SK-N-SH treated with all-trans-retinoic acid at 6 μM for 48 hours (cell line): ENCODE data around the gene EXOC3.

Source experiments
- ATAC-seq: fragments of 200-7000 bp; cut with Tn5 transposase; 3 replicates; pipeline ENCODE4 v1.9.1; 2020; ENCODE audit warnings: mild to moderate bottlenecking, moderate library complexity
- ARNTL ChIP-seq: fragments of 450-650 bp; formaldehyde crosslinking; IDR thresholded peaks from 2 replicates; pipeline ENCODE4 v1.5.0; 2020; ENCODE audit warnings: low read depth, mild to moderate bottlenecking, moderate library complexity, borderline replicate concordance
- BACH2 ChIP-seq: fragments of 250-450 bp; sonication (Bioruptor Pico); IDR thresholded peaks from 2 replicates; pipeline ENCODE4 v1.9.0; 2021; ENCODE audit warnings: mild to moderate bottlenecking, borderline replicate concordance
- ESRRG ChIP-seq: fragments of 250-450 bp; sonication (Bioruptor Pico); IDR thresholded peaks from 2 replicates; pipeline ENCODE4 v1.6.1; 2021; ENCODE audit warnings: mild to moderate bottlenecking
- GLIS3 ChIP-seq: fragments of 250-450 bp; sonication (Bioruptor Pico); IDR thresholded peaks from 2 replicates; pipeline ENCODE4 v1.5.0; 2020; ENCODE audit warnings: mild to moderate bottlenecking, moderate library complexity
- ISL1 ChIP-seq: fragments of 250-450 bp; sonication (Bioruptor Pico); IDR thresholded peaks from 2 replicates; pipeline ENCODE4 v2.1.2; 2022; ENCODE audit warnings: mild to moderate bottlenecking, moderate library complexity
- OSR1 ChIP-seq: fragments of 250-450 bp; sonication (Bioruptor Pico); IDR thresholded peaks from 2 replicates; pipeline ENCODE4 v1.8.0; 2022; ENCODE audit warnings: moderate library complexity, mild to moderate bottlenecking, inconsistent platforms
- PPARA ChIP-seq: fragments of 250-450 bp; sonication (Bioruptor Pico); IDR thresholded peaks from 2 replicates; pipeline ENCODE4 v1.5.0; 2020; ENCODE audit warnings: mild to moderate bottlenecking, borderline replicate concordance
- RARB ChIP-seq: fragments of 250-450 bp; sonication (Bioruptor Pico); IDR thresholded peaks from 2 replicates; pipeline ENCODE4 v1.8.0; 2021; ENCODE audit warnings: mild to moderate bottlenecking, moderate library complexity
- SNAI2 ChIP-seq: fragments of 250-450 bp; sonication (Bioruptor Pico); IDR thresholded peaks from 2 replicates; pipeline ENCODE4 v1.5.0; 2020; ENCODE audit warnings: mild to moderate bottlenecking, moderate library complexity
- TCF4 ChIP-seq: fragments of 250-450 bp; sonication (Bioruptor Pico); IDR thresholded peaks from 2 replicates; pipeline ENCODE4 v1.8.0; 2021; ENCODE audit warnings: mild to moderate bottlenecking, moderate library complexity, borderline replicate concordance
- TOX ChIP-seq: fragments of 250-450 bp; sonication (Bioruptor Pico); IDR thresholded peaks from 2 replicates; pipeline ENCODE4 v1.8.0; 2021; ENCODE audit warnings: mild to moderate bottlenecking, moderate library complexity, borderline replicate concordance
- ZC3H10 ChIP-seq: fragments of 250-450 bp; sonication (Bioruptor Pico); IDR thresholded peaks from 2 replicates; pipeline ENCODE4 v1.5.1; 2021; ENCODE audit warnings: mild to moderate bottlenecking, moderate library complexity
- ZFP3 ChIP-seq: fragments of 250-450 bp; sonication (Bioruptor Pico); IDR thresholded peaks from 2 replicates; pipeline ENCODE4 v1.5.0; 2020; ENCODE audit warnings: mild to moderate bottlenecking, moderate library complexity
- ZFP30 ChIP-seq: fragments of 450-650 bp; formaldehyde crosslinking; IDR thresholded peaks from 2 replicates; pipeline ENCODE4 v1.5.0; 2022; ENCODE audit warnings: mild to moderate bottlenecking, moderate library complexity
- ZNF565 ChIP-seq: fragments of 450-650 bp; formaldehyde crosslinking; conservative IDR thresholded peaks from 2 replicates; pipeline ENCODE4 v1.5.0; 2020; ENCODE audit warnings: low read depth, mild to moderate bottlenecking, moderate library complexity
- ZNF70 ChIP-seq: fragments of 450-650 bp; formaldehyde crosslinking; IDR thresholded peaks from 2 replicates; pipeline ENCODE4 v1.5.0; 2020; ENCODE audit warnings: mild to moderate bottlenecking, moderate library complexity
- ZNF8 ChIP-seq: fragments of 450-650 bp; formaldehyde crosslinking; IDR thresholded peaks from 2 replicates; pipeline ENCODE4 v1.5.0; 2020; ENCODE audit warnings: mild to moderate bottlenecking, moderate library complexity
- TF ChIP-seq, protein P1 (sequence below): fragments of 250-450 bp; sonication (Bioruptor Pico); IDR thresholded peaks from 2 replicates; pipeline ENCODE4 v1.5.0; 2020; ENCODE audit warnings: mild to moderate bottlenecking, moderate library complexity
- TF ChIP-seq, protein P2 (sequence below): fragments of 250-450 bp; sonication (Bioruptor Pico); IDR thresholded peaks from 2 replicates; pipeline ENCODE4 v1.8.0; 2020; ENCODE audit warnings: mild to moderate bottlenecking, moderate library complexity, borderline replicate concordance
- TF ChIP-seq, protein P3 (sequence below): fragments of 250-450 bp; sonication (Bioruptor Pico); IDR thresholded peaks from 2 replicates; pipeline ENCODE4 v1.8.0; 2021; ENCODE audit warnings: low read depth, mild to moderate bottlenecking, moderate library complexity, borderline replicate concordance

Gene EXOC3

DNA sequence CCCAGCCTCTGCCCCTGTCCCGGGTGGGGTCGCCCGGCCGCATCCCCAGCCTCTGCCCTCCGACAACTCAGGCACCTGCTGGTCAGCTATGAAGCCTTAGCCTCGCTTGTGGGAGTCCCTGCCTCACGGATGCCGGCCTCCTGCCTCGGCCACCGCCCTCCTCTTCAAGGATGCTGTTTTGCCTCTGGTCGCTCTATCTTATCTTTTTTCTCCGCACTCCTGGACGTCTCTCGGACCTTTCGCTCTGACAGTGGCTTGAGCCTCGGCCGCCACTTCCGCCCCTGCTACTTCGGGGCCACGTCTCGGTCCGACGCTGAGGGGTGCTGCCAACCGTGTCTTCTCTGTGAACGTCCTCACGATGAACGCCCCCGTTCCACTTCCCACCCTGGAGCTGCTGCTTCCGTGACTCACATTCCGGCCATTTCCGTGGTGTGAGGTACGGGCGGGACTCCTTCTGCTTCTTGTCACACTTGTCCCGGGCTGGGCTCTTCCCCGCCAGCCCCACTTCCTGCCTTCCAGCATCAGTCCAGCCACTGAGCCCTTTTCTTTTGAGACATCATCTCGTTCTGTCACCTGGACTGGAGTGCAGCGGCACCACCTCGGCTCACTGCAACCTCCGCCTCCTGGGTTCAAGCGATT lies 55.0 kb downstream of the EXOC3 start:
- ATAC-seq = no peak
- TF ChIP-seq, protein P1, sequence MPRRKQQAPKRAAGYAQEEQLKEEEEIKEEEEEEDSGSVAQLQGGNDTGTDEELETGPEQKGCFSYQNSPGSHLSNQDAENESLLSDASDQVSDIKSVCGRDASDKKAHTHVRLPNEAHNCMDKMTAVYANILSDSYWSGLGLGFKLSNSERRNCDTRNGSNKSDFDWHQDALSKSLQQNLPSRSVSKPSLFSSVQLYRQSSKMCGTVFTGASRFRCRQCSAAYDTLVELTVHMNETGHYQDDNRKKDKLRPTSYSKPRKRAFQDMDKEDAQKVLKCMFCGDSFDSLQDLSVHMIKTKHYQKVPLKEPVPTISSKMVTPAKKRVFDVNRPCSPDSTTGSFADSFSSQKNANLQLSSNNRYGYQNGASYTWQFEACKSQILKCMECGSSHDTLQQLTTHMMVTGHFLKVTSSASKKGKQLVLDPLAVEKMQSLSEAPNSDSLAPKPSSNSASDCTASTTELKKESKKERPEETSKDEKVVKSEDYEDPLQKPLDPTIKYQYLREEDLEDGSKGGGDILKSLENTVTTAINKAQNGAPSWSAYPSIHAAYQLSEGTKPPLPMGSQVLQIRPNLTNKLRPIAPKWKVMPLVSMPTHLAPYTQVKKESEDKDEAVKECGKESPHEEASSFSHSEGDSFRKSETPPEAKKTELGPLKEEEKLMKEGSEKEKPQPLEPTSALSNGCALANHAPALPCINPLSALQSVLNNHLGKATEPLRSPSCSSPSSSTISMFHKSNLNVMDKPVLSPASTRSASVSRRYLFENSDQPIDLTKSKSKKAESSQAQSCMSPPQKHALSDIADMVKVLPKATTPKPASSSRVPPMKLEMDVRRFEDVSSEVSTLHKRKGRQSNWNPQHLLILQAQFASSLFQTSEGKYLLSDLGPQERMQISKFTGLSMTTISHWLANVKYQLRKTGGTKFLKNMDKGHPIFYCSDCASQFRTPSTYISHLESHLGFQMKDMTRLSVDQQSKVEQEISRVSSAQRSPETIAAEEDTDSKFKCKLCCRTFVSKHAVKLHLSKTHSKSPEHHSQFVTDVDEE (CRISPR knock-in tag) = no peak
- no peak for TF ChIP-seq PPARA
- TF ChIP-seq RARB = no peak
- TF ChIP-seq ARNTL = no peak
- TF ChIP-seq, protein P2, sequence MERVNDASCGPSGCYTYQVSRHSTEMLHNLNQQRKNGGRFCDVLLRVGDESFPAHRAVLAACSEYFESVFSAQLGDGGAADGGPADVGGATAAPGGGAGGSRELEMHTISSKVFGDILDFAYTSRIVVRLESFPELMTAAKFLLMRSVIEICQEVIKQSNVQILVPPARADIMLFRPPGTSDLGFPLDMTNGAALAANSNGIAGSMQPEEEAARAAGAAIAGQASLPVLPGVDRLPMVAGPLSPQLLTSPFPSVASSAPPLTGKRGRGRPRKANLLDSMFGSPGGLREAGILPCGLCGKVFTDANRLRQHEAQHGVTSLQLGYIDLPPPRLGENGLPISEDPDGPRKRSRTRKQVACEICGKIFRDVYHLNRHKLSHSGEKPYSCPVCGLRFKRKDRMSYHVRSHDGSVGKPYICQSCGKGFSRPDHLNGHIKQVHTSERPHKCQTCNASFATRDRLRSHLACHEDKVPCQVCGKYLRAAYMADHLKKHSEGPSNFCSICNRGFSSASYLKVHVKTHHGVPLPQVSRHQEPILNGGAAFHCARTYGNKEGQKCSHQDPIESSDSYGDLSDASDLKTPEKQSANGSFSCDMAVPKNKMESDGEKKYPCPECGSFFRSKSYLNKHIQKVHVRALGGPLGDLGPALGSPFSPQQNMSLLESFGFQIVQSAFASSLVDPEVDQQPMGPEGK (CRISPR knock-in tag) = no peak
- TF ChIP-seq, protein P3, sequence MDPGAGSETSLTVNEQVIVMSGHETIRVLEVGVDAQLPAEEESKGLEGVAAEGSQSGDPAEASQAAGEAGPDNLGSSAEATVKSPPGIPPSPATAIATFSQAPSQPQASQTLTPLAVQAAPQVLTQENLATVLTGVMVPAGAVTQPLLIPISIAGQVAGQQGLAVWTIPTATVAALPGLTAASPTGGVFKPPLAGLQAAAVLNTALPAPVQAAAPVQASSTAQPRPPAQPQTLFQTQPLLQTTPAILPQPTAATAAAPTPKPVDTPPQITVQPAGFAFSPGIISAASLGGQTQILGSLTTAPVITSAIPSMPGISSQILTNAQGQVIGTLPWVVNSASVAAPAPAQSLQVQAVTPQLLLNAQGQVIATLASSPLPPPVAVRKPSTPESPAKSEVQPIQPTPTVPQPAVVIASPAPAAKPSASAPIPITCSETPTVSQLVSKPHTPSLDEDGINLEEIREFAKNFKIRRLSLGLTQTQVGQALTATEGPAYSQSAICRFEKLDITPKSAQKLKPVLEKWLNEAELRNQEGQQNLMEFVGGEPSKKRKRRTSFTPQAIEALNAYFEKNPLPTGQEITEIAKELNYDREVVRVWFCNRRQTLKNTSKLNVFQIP = no peak
- TF ChIP-seq OSR1 (CRISPR knock-in tag) = no peak
- no peak for TF ChIP-seq ZNF8
- TF ChIP-seq ZFP30 (CRISPR knock-in tag) = no peak
- TF ChIP-seq BACH2 (CRISPR knock-in tag) = no peak

DNA sequence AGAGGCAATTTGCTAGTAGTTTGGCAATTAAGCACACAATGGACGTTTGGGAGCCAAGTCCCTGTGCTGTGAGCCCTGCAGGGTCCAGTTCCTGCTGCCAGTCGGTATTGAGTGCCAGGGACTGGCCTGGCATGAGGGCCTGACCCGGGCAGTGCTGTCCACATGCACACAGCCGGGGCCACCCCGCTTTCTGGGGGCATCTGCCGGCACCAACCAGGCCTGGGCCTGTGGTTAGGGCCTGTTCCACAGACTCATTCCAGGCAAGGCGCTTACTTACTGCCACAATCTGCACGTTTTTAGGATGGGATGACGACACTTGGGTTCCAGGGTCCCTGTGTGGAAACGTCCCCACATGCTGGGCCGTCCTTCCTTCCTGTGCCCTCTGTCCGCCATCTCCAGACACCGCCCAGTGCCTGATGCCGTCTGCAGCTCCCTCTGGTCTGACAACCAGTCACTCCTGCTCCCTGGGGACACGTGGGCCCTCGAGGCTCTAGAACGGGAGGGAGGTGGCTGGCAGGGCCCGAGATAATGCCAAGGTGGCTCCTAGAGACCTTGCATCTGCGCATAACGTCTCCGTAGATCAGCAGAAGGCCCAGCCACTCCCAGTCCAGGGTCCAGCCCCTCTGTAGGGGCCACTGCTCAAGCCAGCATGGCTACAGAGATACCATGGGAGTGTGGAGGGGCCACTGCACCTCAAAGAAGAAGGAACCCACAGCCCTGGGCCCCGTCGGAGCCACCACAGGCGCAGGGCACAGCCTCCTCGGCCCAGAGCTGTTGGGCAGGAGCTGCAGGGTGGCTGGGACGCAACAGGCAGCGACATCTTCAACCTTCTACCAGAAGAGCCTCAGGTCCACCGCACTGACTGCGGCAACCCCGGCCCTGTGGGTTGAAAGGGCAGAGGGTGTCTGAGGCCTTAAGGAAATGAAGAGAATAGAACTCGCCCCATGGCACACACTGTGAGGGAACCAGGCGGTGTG lies 56.5 kb downstream of the EXOC3 start:
- no peak for ATAC-seq
- no peak for TF ChIP-seq ISL1
- TF ChIP-seq BACH2 (CRISPR knock-in tag) = no peak
- no peak for TF ChIP-seq ARNTL
- TF ChIP-seq, protein P3 = no peak
- no peak for TF ChIP-seq ESRRG (CRISPR knock-in tag)
- no peak for TF ChIP-seq PPARA
- no peak for TF ChIP-seq RARB
- TF ChIP-seq ZC3H10 (CRISPR knock-in tag) = no peak
- no peak for TF ChIP-seq TOX (CRISPR knock-in tag)
- no peak for TF ChIP-seq ZNF8
- no peak for TF ChIP-seq ZFP3
- no peak for TF ChIP-seq ZFP30 (CRISPR knock-in tag)
- no peak for TF ChIP-seq ZNF565
- no peak for TF ChIP-seq GLIS3 (CRISPR knock-in tag)
- no peak for TF ChIP-seq ZNF70 (CRISPR knock-in tag)
- TF ChIP-seq, protein P1 (CRISPR knock-in tag) = no peak
- TF ChIP-seq TCF4 (CRISPR knock-in tag) = no peak
- no peak for TF ChIP-seq SNAI2 (CRISPR knock-in tag)
